OCI-LY1 (cell line): ENCODE data around the gene KLHDC10.
"Not testable (repeated sequence)": the region's sequence is repeated elsewhere in the genome, so short reads cannot be mapped to it uniquely, and the experiment has no call there.

Experiments
- H2AFZ ChIP-seq: fragments of 200-600 bp; sonication (generic), shearing (Covaris generic); 2 replicates; pipeline ENCODE4 v1.6.0; 2014; ENCODE audit warnings: antibody characterized with exemption, mild to moderate bottlenecking, low read length
- H3F3A ChIP-seq: fragments of 200-600 bp; sonication (generic), shearing (Covaris generic); 2 replicates; pipeline ENCODE4 v1.6.0; 2014; ENCODE audit warnings: mild to moderate bottlenecking, antibody characterized with exemption, low read length, moderate library complexity; ENCODE audit not compliant: insufficient read depth
- H3K27ac ChIP-seq: fragments of 200-600 bp; sonication (generic); 2 replicates; pipeline ENCODE4 v1.5.1; 2014; ENCODE audit warnings: low read length, mixed run types, mild to moderate bottlenecking, low read depth; ENCODE audit not compliant: poor library complexity, severe bottlenecking
- H3K27me3 ChIP-seq: fragments of 200-600 bp; sonication (generic); 2 replicates; pipeline ENCODE4 v1.6.0; 2014; ENCODE audit warnings: antibody characterized with exemption, mild to moderate bottlenecking, low read length, moderate library complexity; ENCODE audit not compliant: insufficient read depth
- H3K36me3 ChIP-seq: fragments of 200-600 bp; sonication (generic); 2 replicates; pipeline ENCODE4 v1.6.1; 2014; ENCODE audit warnings: mild to moderate bottlenecking, antibody characterized with exemption, low read length, moderate library complexity, mixed read lengths; ENCODE audit not compliant: insufficient read depth
- H3K4me1 ChIP-seq: fragments of 200-600 bp; sonication (generic); 2 replicates; pipeline ENCODE4 v1.5.1; 2014; ENCODE audit warnings: mild to moderate bottlenecking, low read length, moderate library complexity; ENCODE audit not compliant: insufficient read depth, severe bottlenecking
- H3K4me2 ChIP-seq: fragments of 200-600 bp; sonication (generic), shearing (Covaris generic); 2 replicates; pipeline ENCODE4 v1.6.1; 2014; ENCODE audit warnings: low read length
- H3K4me3 ChIP-seq: fragments of 200-600 bp; sonication (generic); 2 replicates; pipeline ENCODE4 v1.5.1; 2014; ENCODE audit warnings: low read length, low read depth, mild to moderate bottlenecking, mixed read lengths; ENCODE audit not compliant: poor library complexity, severe bottlenecking
- H3K79me2 ChIP-seq: fragments of 200-600 bp; shearing (Covaris generic); 2 replicates; pipeline ENCODE4 v1.6.1; 2016; ENCODE audit warnings: mixed run types, low read length, mixed read lengths; ENCODE audit not compliant: insufficient read depth
- H3K9ac ChIP-seq: fragments of 200-600 bp; sonication (generic), shearing (Covaris generic); 2 replicates; pipeline ENCODE4 v1.6.1; 2014; ENCODE audit warnings: mild to moderate bottlenecking, low read length, mixed read lengths
- H3K9me2 ChIP-seq: fragments of 200-600 bp; sonication (generic), shearing (Covaris generic); 2 replicates; pipeline ENCODE4 v1.6.1; 2014; ENCODE audit warnings: low read depth, mild to moderate bottlenecking, low read length, mixed read lengths
- H3K9me3 ChIP-seq: fragments of 200-600 bp; shearing (Covaris generic); 2 replicates; pipeline ENCODE4 v1.6.1; 2014; ENCODE audit warnings: low read length, mixed read lengths
- H4K20me1 ChIP-seq: fragments of 200-600 bp; sonication (generic), shearing (Covaris generic); 2 replicates; pipeline ENCODE4 v1.6.0; 2016; ENCODE audit warnings: mild to moderate bottlenecking, low read length; ENCODE audit not compliant: insufficient read depth
- EZH2 ChIP-seq: fragments of 200-600 bp; sonication (generic), shearing (Covaris generic); IDR thresholded peaks from 2 replicates; pipeline ENCODE4 v1.8.0; 2017; ENCODE audit warnings: borderline replicate concordance, mixed run types, mild to moderate bottlenecking, antibody characterized with exemption, low read length, moderate library complexity, mixed read lengths
- TF ChIP-seq, protein P1 (sequence below): fragments of 200-600 bp; sonication (generic), shearing (Covaris generic); IDR thresholded peaks from 2 replicates; pipeline ENCODE4 v1.5.1; 2017; ENCODE audit warnings: mild to moderate bottlenecking, antibody characterized with exemption, low read length, moderate library complexity, mixed read lengths

KLHDC10 gene

DNA sequence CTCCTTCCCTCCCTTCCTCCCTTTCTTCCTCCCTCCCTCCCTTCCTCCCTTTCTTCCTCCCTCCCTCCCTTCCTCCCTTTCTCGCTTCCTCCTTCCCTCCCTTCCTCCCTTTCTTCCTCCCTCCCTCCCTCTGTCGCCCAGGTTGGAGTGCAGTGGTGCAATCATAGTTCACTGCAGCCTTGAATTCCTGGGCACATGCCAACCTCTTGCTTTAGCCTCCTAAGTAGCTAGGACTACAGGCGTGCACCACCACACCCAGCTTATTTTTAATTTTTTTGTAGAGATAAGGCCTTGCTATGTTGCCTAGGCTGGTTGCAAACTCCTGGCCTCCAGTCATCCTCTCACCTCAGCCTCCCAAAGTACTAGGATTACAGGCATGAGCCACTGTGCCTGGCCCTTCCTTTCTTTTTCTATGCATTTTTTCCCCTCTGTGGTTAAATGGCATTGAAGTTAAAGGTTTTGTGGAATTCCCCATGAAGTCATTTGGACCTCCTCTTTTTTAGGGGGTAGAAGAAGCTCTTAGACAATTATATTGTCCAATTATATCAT lies 9.6 kb downstream of the KLHDC10 start:
- Histone ChIP-seq H3F3A (no peaks in the 10 kb centered on the region), H3K27me3 (no peaks in the 10 kb centered on the region), H3K4me3 (no peak overlapping the region), H3K9ac (no peak overlapping the region), H3K9me2 (no peaks in the 10 kb centered on the region), H3K4me1 (no peaks in the 10 kb centered on the region), H3K79me2 (peaks cover 51% of the 10 kb centered on the region), H4K20me1 (no peaks in the 10 kb centered on the region), H2AFZ (no peak overlapping the region), H3K36me3 (peaks cover 14% of the 10 kb centered on the region), H3K27ac (no peak overlapping the region), H3K9me3 (no peaks in the 10 kb centered on the region), H3K4me2 (no peak overlapping the region)
- TF ChIP-seq, protein P1, sequence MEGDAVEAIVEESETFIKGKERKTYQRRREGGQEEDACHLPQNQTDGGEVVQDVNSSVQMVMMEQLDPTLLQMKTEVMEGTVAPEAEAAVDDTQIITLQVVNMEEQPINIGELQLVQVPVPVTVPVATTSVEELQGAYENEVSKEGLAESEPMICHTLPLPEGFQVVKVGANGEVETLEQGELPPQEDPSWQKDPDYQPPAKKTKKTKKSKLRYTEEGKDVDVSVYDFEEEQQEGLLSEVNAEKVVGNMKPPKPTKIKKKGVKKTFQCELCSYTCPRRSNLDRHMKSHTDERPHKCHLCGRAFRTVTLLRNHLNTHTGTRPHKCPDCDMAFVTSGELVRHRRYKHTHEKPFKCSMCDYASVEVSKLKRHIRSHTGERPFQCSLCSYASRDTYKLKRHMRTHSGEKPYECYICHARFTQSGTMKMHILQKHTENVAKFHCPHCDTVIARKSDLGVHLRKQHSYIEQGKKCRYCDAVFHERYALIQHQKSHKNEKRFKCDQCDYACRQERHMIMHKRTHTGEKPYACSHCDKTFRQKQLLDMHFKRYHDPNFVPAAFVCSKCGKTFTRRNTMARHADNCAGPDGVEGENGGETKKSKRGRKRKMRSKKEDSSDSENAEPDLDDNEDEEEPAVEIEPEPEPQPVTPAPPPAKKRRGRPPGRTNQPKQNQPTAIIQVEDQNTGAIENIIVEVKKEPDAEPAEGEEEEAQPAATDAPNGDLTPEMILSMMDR: no peak
- no peak for TF ChIP-seq EZH2

DNA sequence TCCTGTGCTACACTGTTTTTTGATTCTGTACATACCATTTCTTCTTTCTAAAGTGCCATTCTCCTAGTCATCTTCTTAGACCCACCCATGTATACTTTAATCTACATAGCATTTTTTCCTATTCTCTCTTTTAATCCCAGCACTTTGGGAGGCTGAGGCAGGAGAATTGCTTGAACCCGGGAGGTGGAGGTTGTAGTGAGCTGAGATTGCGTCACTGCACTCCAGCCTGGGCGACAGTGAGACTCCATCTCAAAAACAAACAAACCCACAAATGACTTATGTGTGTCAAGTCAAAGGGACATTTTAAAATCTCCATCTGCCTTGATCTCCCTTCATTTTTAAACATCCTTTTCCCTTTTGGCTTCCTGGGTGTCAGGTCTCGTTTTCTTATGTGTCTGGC lies 13.2 kb downstream of the KLHDC10 start:
- H2AFZ ChIP-seq, H3F3A ChIP-seq, H3K9me2 ChIP-seq, H3K4me2 ChIP-seq, H3K9me3 ChIP-seq, H3K27me3 ChIP-seq, H3K27ac ChIP-seq, H3K9ac ChIP-seq, H3K4me1 ChIP-seq, H3K4me3 ChIP-seq, H4K20me1 ChIP-seq: not testable (repeated sequence)
- Histone ChIP-seq H3K79me2 (peaks cover 38% of the 10 kb centered on the region; the same call in 1 of the 2 replicates), H3K36me3 (peaks cover 12% of the 10 kb centered on the region)

DNA sequence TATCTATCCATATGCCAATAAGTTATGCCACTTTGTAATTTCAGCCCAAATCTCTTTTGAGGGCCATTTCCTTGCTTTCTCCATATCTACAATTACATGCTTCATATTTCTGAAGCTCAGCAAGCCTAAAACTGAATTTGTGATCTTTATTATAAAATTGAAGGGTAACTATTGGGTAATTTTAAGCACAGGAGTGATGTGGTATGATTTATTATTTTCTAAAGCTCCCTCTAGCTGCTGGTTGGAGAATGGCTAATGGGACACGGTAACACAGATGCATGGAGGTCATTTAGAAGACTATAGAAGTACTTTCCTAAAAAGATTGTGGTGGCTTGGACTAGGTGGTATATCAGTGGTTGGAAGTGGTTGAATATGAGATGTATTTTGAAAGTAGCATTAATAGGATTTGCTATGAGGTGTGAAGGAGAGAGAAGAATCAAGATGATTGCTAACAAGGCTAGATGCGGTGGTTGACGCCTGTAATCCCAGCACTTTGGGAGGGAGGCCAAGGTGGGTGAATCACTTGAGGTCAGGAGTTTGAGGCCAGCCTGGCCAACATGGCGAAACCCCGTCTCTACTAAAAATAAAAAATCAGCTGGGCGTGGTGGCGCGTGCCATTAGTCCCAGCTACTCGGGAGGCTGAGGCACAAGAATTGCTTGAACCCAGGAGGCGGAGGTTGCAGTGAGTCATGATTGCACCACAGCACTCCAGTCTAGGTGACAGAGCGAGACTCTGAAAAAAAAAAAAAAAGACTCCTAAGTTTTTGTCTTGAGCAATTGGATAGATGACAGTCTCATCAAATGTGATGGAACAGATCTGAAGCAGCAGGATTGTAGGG lies 13.9 kb downstream of the KLHDC10 start:
- Histone ChIP-seq H3K27ac (no peak overlapping the region), H3K4me3 (no peak overlapping the region), H3K4me2 (no peak overlapping the region), H3K9me2 (no peaks in the 10 kb centered on the region), H3K36me3 (peaks cover 7% of the 10 kb centered on the region; the same call in 1 of the 2 replicates), H3K9ac (no peak overlapping the region), H3F3A (no peaks in the 10 kb centered on the region), H4K20me1 (no peaks in the 10 kb centered on the region), H3K27me3 (no peaks in the 10 kb centered on the region), H2AFZ (no peak overlapping the region), H3K9me3 (no peaks in the 10 kb centered on the region), H3K79me2 (peaks cover 34% of the 10 kb centered on the region; the same call in 1 of the 2 replicates), H3K4me1 (no peaks in the 10 kb centered on the region)
- TF ChIP-seq EZH2: no peak
- TF ChIP-seq, protein P1: peak; percentile 98

DNA sequence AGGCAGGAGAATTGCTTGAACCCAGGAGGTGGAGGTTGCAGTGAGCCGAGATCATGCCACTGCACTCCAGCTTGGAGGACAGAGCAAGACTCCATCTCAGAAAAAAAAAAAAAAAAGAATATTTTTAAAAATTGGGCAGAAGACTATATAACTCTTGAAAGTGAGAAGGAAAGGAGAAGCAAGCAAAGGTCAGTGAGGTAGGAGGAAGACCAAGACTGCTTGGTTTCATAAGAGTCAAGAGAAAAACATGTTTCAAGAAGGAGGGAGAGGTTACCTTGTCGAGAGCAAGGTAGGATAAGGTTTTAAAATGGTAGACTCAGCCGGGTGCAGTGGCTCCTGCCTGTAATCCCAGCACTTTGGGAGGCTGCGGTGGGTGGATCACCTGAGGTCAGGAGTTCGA lies 14.9 kb downstream of the KLHDC10 start:
- H3K27me3 ChIP-seq, H3K9ac ChIP-seq, H3K4me2 ChIP-seq, H3K9me2 ChIP-seq, H3F3A ChIP-seq, H3K9me3 ChIP-seq, H3K4me3 ChIP-seq, H3K36me3 ChIP-seq, H2AFZ ChIP-seq, H3K27ac ChIP-seq, H3K4me1 ChIP-seq, H4K20me1 ChIP-seq: not testable (repeated sequence)
- peaks cover 31% of the 10 kb centered on the region; the same call in 1 of the 2 replicates for H3K79me2 ChIP-seq
